ENCODE data around the gene CYP8B1. TPM values are rescaled to one million over a fixed set of nuclear protein-coding genes. Genes with fewer than 3 reads are reported as not detected.

Gene CYP8B1
- total RNA-seq, 3 donors from 2014 or later = not detected

DNA sequence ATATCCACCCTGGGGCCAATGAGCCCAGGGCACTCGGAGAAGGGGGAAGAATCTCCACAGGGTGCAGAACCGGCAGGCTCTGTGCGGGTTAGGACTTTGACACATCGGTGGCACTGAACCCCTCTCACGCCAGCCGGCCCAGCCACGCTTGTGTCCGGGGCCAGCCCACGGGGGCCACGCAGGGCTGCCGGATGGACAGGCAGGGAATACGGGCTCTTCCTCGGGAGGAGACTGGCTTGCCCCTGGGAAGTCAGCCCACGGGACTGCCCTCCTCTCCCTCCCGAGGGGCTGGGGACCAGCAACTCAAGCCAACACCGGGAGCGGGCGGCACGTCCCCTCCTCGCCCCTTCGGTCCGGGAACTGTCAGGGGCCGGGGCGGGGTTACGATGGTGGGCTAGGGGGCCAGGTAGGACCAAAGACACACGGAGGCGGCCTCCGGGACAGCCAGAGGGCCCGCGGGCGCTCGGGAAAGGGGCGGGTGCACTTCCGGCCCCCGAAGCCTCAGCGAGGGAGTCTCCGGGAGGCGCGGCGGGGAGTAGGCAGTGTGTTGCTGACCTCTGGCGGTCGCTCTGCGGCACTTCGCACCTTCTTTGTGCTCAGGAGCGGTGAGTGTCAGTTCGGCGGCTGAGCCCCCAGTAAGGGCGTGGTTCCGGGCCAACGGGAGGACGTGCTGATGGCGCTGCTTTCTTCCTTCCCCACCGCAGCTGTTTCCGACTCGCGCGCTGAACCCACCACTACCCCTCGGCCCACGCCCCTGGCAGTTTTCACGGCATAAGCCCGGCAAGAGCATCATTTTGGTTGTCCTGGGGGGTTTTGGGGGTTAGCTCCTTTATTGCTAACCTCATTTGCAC lies 5.1 kb upstream of the CYP8B1 start:
- intact Hi-C loops (cut with DNase I, micrococcal nuclease) = no loop called here
- TF ChIP-seq, protein P1, sequence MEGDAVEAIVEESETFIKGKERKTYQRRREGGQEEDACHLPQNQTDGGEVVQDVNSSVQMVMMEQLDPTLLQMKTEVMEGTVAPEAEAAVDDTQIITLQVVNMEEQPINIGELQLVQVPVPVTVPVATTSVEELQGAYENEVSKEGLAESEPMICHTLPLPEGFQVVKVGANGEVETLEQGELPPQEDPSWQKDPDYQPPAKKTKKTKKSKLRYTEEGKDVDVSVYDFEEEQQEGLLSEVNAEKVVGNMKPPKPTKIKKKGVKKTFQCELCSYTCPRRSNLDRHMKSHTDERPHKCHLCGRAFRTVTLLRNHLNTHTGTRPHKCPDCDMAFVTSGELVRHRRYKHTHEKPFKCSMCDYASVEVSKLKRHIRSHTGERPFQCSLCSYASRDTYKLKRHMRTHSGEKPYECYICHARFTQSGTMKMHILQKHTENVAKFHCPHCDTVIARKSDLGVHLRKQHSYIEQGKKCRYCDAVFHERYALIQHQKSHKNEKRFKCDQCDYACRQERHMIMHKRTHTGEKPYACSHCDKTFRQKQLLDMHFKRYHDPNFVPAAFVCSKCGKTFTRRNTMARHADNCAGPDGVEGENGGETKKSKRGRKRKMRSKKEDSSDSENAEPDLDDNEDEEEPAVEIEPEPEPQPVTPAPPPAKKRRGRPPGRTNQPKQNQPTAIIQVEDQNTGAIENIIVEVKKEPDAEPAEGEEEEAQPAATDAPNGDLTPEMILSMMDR (IDR thresholded peaks at IDR 0.05) = peak; percentile 90
- peak overlapping the region; percentile 15 for H3K4me3 ChIP-seq
- no peaks in the 10 kb centered on the region for H3K4me1 ChIP-seq (ENCODE audit: low read depth)
- H3K36me3 ChIP-seq (ENCODE audit: low read depth) = no peaks in the 10 kb centered on the region
- H3K9me3 ChIP-seq = no peaks in the 10 kb centered on the region
- ATAC-seq (peak; percentile 100), DNase-seq (peak; percentile 83 to 90 (median 90))

DNA sequence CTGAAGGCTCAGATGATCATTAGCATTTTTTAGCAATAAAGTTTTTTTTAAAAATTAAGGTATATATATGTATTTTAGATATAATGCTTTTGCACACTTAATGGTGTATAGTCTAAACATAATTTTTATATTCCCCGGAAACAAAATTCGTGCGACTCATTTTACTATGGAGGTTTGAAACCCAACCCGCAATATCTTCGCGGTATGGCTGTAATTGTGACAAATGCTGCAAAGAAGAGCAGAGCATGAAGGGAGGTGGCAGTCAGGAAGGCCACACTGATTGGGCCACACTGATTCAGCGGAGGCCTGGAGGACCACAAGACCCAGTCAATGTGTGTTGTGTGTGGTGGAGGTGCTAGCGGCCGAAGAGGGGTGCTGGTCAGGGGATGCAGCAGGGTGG lies 4.5 kb upstream of the CYP8B1 start:
- Histone ChIP-seq H3K4me3 (no peak overlapping the region), H3K36me3 (ENCODE audit: low read depth) (no peaks in the 10 kb centered on the region), H3K9me3 (no peaks in the 10 kb centered on the region), H3K4me1 (ENCODE audit: low read depth) (no peaks in the 10 kb centered on the region)
- no peak for ATAC-seq
- intact Hi-C loops (cut with DNase I, micrococcal nuclease) = no loop called here
- TF ChIP-seq, protein P1 (IDR thresholded peaks at IDR 0.05) = no peak
- DNase-seq = peak in 1 of 3 donors; percentile 2

DNA sequence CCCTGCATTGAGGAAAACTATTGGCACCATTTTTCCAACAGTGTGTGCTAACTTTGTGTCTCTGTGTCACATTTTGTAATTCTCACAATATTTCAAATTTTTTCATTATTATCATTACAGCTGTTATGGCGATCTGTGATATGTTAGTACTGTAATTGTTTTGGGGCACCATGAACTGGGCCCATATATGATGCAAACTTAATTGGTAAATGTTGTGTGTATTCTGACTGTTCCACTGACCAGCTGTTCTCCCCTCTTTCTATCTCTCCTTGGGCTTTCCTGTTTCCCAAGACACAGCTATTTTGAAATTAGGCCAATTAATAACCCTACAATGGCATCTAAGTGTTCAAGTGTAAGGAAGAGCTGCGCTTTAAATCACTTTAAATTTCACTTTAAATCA lies 2.2 kb upstream of the CYP8B1 start:
- intact Hi-C loops (cut with DNase I, micrococcal nuclease) = no loop called here
- Histone ChIP-seq H3K36me3 (ENCODE audit: low read depth) (no peaks in the 10 kb centered on the region), H3K4me1 (ENCODE audit: low read depth) (no peaks in the 10 kb centered on the region), H3K4me3 (no peak overlapping the region), H3K9me3 (no peaks in the 10 kb centered on the region)
- DNase-seq (no peak), ATAC-seq (no peak)
- TF ChIP-seq, protein P1 (IDR thresholded peaks at IDR 0.05) = no peak

DNA sequence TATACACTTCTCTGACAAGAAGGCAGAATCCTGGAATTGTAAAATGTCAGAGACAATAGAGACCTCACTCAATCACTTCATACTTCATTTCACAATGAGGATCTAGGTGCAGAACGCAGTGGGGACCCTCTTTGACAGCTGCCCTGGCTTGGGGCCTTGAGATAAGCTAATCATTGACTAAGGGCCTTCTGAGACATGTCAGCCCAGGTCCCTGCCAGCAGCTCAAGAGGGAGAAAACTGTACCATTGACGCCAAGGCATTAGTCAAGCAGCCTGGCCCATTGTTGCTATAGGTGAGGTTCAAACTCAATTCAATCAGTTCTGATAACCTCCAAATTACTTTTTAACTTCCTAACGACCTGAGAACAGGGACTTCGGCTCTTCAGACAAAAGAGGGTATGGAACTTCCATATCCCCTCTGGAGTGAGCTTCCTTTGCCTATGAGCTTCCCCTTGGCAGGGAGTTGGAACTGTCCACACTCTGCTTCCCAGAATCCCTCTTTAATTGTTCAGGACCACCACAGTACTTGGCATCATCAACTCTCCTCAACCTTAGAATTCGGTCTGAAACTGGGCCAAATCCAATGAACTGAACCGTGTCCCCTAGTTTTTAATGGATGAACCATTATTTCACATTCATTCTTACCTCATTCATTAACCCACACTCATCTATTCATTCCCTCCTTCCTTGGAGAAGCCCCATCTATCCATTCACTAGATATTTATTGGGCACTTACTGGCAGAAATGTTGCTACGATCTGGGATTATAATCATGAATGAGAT lies 1.5 kb upstream of the CYP8B1 start:
- Histone ChIP-seq H3K9me3 (no peaks in the 10 kb centered on the region), H3K4me3 (no peak overlapping the region), H3K36me3 (ENCODE audit: low read depth) (no peaks in the 10 kb centered on the region), H3K4me1 (ENCODE audit: low read depth) (no peaks in the 10 kb centered on the region)
- no peak for ATAC-seq
- no peak for DNase-seq
- TF ChIP-seq, protein P1 (IDR thresholded peaks at IDR 0.05) = no peak
- intact Hi-C loops (cut with DNase I, micrococcal nuclease) = no loop called here

DNA sequence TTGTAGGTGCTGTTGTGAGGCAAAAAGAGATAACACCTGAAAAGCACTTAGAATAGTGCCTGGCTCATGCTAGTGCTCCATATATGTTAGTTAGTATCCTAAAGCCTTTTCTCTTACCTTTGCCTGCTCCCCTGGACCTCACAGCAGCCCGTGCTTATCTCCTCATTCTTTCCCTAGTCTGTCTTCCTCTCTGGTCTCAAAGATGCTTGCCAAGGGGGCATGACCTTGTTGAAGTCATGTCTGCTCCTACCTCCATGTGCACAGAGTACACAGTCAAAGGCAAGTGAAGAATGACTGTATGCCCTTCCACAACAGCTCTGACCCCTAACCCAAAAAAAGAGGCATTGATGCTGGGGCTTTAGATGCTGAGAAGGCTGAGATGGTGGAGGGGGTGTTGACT lies 722 bp upstream of the CYP8B1 start:
- DNase-seq = no peak
- no peak overlapping the region for H3K4me3 ChIP-seq
- no peak for ATAC-seq
- H3K36me3 ChIP-seq (ENCODE audit: low read depth) = no peaks in the 10 kb centered on the region
- no peaks in the 10 kb centered on the region for H3K9me3 ChIP-seq
- H3K4me1 ChIP-seq (ENCODE audit: low read depth) = no peaks in the 10 kb centered on the region
- TF ChIP-seq, protein P1 (IDR thresholded peaks at IDR 0.05) = no peak
- intact Hi-C loops (cut with DNase I, micrococcal nuclease) = no loop called here

Measured in mucosa of descending colon (tissue), 3 donors.